Activated B cell treated with CpG ODN at 0.5 μM for 24 hours (primary cell): ENCODE measurements around the gene MRPL21. TPM values are rescaled to one million over a fixed set of nuclear protein-coding genes. Genes with fewer than 3 reads are reported as not detected.

Experiments
- ATAC-seq: fragments of 200-7000 bp; cut with Tn5 transposase; one replicate; pipeline ENCODE4 v1.10.0; 2021; ENCODE audit warnings: low read depth, mild to moderate bottlenecking, moderate library complexity
- CTCF ChIA-PET: fragments of 350-600 bp; sonication (Branson Sonifier 250); formaldehyde crosslinking; loops from one replicate; lab custom pipeline; 2021; ENCODE audit warnings: antibody characterized with exemption; lab: Charles Lee
- POLR2A ChIA-PET: fragments of 350-600 bp; sonication (Branson Sonifier 250); formaldehyde crosslinking; loops from one replicate; lab custom pipeline; 2021; ENCODE audit warnings: antibody characterized with exemption; lab: Charles Lee
- DNase-seq: peaks from one replicate; pipeline ENCODE4 v3.0.0; 2022
- H3K27ac Mint-ChIP-seq: one replicate; pipeline ENCODE4 v1.8.0; 2020; ENCODE audit warnings: mixed read lengths
- H3K27me3 Mint-ChIP-seq: one replicate; pipeline ENCODE4 v1.8.0; 2021; ENCODE audit warnings: mixed read lengths
- H3K36me3 Mint-ChIP-seq: one replicate; pipeline ENCODE4 v1.8.0; 2021; ENCODE audit warnings: low read depth, mixed read lengths
- H3K4me1 Mint-ChIP-seq: one replicate; pipeline ENCODE4 v1.8.0; 2021; ENCODE audit warnings: mixed read lengths
- H3K4me3 Mint-ChIP-seq: one replicate; pipeline ENCODE4 v1.8.0; 2020; ENCODE audit warnings: mild to moderate bottlenecking, mixed read lengths
- H3K9me3 Mint-ChIP-seq: one replicate; pipeline ENCODE4 v1.8.0; 2020; ENCODE audit warnings: mixed read lengths
- CTCF ChIP-seq: fragments of 200-600 bp; IDR thresholded peaks from one replicate; pipeline ENCODE4 v1.8.0; 2022; ENCODE audit warnings: antibody characterized with exemption, mild to moderate bottlenecking
- intact Hi-C: fragments of 100-400 bp; cut with micrococcal nuclease; formaldehyde crosslinking; loops from one replicate; pipeline ENCODE4 v1.15.1; 2024
- total RNA-seq: library from RNA; stranded (reverse); gene quantifications from 2 replicates; pipeline ENCODE4 v1.2.3, GENCODE V29; 2022

Gene MRPL21
- total RNA-seq, 1 donor from 2014 or later: 49.9 TPM

GRCh38 chr11:68936676-68937620, 33.3 kb upstream of the MRPL21 start:
- no peaks in the 10 kb centered on the region for H3K4me1 Mint-ChIP-seq
- no peaks in the 10 kb centered on the region for H3K9me3 Mint-ChIP-seq
- no peak for ATAC-seq
- ChIA-PET CTCF (no interaction called here), POLR2A (no interaction called here)
- H3K27me3 Mint-ChIP-seq: no peaks in the 10 kb centered on the region
- no peak for TF ChIP-seq CTCF
- H3K4me3 Mint-ChIP-seq: no peak overlapping the region
- intact Hi-C loops: no loop called here
- H3K36me3 Mint-ChIP-seq: peaks cover 55% of the 10 kb centered on the region
- DNase-seq: no peak
- H3K27ac Mint-ChIP-seq: no peak overlapping the region

GRCh38 chr11:68936358-68936636, 32.7 kb upstream of the MRPL21 start:
- POLR2A ChIA-PET: no interaction called here
- Mint-ChIP-seq H3K4me3 (no peak overlapping the region), H3K36me3 (peaks cover 57% of the 10 kb centered on the region), H3K4me1 (no peaks in the 10 kb centered on the region), H3K27ac (no peak overlapping the region), H3K27me3 (no peaks in the 10 kb centered on the region), H3K9me3 (no peaks in the 10 kb centered on the region)
- no peak for ATAC-seq
- no peak for DNase-seq
- TF ChIP-seq CTCF: no peak
- intact Hi-C loops: no loop called here
- CTCF ChIA-PET: no interaction called here

- no peak for TF ChIP-seq CTCF
- no peaks in the 10 kb centered on the region for H3K27me3 Mint-ChIP-seq
- no peak overlapping the region for H3K27ac Mint-ChIP-seq
- no peak for DNase-seq
- POLR2A ChIA-PET: interaction anchor here (0.6 kb wide), 1 partner anchor 10 kb away, joined by 5 read pairs; no protein-coding TSS in a partner anchor
- CTCF ChIA-PET: no interaction called here
- intact Hi-C loops: no loop called here
- no peak for ATAC-seq
- no peak overlapping the region for H3K4me3 Mint-ChIP-seq
- H3K4me1 Mint-ChIP-seq: no peaks in the 10 kb centered on the region
- H3K9me3 Mint-ChIP-seq: no peaks in the 10 kb centered on the region
- H3K36me3 Mint-ChIP-seq: peaks cover 56% of the 10 kb centered on the region
Measured at GRCh38 chr11:68935516-68936357, 32.1 kb upstream of the MRPL21 start.

- POLR2A ChIA-PET: interaction anchor here (0.6 kb wide), 1 partner anchor 10 kb away, joined by 5 read pairs; no protein-coding TSS in a partner anchor
- no peak for ATAC-seq
- Mint-ChIP-seq H3K27me3 (no peaks in the 10 kb centered on the region), H3K36me3 (peaks cover 57% of the 10 kb centered on the region), H3K27ac (no peak overlapping the region), H3K9me3 (no peaks in the 10 kb centered on the region), H3K4me3 (no peak overlapping the region), H3K4me1 (no peaks in the 10 kb centered on the region)
- CTCF ChIA-PET: no interaction called here
- DNase-seq: no peak
- no peak for TF ChIP-seq CTCF
- intact Hi-C loops: no loop called here
Measured at GRCh38 chr11:68935066-68935465, 31.4 kb upstream of the MRPL21 start.

GRCh38 chr11:68934666-68935065, 31.0 kb upstream of the MRPL21 start:
- Mint-ChIP-seq H3K36me3 (peaks cover 61% of the 10 kb centered on the region), H3K27ac (no peak overlapping the region), H3K27me3 (no peaks in the 10 kb centered on the region), H3K4me1 (no peaks in the 10 kb centered on the region), H3K9me3 (no peaks in the 10 kb centered on the region), H3K4me3 (no peak overlapping the region)
- DNase-seq: no peak
- ChIA-PET CTCF (no interaction called here), POLR2A (no interaction called here)
- intact Hi-C loops: no loop called here
- no peak for ATAC-seq
- TF ChIP-seq CTCF: no peak
